CD4-positive, alpha-beta T cell treated with Interferon alpha-2 for 1 hour (primary cell): Measurements from ENCODE around the gene CHMP6.

Experiments
- DNase-seq, 2 donors: peaks; one replicate each; pipeline ENCODE4 v3.0.0-alpha.2; 2020 to 2022

Gene CHMP6

DNA sequence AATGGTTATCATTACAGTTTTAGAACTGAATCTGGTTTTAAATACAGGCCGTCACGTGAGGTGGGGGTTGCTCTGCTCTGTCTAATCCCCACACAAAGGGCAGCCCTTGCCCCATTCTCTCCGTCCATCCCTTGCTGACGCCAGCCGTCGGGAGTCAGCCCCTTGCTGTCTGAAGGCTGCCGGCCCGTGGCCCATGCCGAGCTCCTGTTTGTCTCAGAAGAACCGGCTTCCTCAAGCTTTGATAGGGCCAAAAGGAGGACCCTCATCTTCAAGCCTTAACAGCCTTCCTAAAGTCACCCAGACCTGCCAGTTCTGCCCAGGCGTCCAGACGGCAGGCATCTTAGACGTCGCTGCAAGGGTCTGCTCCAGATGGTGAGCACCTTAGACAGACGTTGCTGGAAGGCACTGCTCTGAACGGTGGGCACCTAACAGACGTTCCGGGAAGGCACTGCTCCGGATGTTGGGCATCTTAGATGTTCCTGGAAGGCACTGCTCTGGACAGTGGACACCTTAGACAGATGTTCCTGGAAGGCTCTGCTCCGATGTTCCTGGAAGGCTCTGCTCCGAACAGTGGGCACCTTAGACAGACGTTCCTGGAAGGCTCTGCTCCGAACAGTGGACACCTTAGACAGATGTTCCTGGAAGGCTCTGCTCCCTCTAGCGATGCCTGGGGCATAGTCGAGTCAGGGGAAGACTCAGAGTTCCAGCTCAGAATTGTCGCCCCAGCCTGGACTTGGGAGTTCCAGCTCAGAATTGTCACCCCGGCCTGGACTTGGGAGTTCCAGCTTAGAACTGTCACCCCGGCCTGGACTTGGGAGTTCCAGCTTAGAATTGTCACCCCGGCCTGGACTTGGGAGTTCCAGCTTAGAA, 35.1 kb upstream of the CHMP6 start:
- DNase-seq = no peak

DNA sequence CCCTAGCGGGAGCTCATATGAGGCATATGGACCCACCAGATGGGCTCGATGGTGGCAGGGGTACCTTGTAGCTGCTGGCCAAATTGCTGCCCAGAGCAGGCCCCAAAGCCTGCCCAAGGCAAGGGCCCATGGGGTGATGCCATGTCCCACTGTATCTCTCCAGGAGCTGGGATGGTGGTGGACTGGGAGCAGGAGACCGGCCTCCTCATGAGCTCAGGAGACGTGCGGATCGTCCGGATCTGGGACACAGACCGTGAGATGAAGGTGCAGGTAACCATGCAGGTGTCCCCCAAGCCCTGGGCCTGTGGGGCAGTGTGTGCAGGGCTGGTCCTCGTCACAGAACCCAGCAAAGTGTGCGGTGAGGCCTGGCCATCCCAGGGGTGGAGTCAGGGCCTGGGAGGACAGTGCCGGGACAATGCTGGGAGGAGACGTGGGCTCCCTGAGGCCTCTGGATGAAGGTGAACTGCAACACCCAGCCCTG, 34.1 kb upstream of the CHMP6 start:
- no peak for DNase-seq

DNA sequence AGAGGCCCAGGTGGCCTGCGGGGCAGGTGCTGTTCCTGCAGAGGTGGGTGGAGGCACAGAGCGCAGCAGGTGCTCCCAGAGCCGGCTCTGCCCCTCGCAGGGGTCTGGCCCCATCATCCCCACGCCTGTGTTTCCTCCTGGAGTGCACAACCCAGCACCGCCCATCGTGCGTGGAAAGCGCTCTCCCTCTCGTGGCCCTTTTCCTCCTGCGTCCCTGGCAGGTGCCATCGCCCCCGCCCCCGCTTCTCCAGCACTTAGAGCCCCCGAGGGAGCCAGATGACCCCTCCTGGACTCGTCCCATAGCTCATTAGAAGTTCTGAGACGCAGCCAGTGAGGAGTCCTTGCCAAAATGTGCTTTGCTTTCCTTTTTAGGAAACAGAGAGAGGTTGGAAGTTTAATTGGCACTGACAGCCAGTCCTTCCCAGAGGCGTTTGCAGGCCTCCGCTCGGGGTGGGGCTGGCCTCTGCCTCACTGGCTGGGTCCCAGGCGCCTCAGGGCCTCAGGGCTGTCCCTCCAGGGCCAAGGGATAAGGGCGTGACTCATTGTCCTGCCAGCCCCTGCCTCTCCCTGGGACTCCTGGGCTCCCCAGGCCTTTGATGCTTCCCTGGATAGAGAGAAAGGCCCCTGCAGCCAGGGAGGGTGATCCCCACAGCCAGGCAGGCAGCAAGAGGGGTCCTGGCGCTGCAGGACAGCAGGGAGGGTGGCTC, 32.2 kb upstream of the CHMP6 start:
- DNase-seq = no peak

DNA sequence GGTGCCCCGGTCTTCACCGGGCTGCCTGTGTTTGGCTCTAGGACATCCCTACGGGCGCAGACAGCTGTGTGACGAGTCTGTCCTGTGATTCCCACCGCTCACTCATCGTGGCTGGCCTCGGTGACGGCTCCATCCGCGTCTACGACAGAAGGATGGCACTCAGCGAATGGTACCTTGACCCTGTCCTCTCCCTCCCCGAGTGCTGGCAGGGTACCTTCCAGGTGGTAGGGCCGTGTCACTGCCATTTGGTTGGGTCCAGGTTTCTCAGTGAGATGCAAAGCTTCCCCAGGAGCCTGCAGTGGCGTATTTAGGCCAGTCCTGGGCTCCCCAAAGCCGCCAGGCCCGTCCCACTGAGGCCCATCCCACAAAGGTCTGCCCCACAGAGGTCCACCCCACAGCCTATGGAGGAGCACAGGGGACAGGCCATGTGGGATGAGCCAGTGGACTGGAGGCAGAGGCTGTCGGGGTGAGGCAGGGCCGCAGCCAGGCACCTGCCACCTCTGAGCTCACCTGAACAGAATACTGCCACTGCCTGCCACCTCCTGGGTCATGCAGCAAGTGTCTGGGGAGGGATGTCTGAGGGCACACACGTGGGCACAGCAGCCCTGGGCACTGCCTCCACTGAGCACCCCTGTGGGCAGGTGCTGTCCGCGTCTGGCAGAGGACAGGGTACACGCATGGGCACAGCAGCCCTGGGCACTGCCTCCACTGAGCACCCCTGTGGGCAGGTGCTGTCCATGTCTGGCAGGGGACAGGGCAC, 31.4 kb upstream of the CHMP6 start:
- DNase-seq = no peak

DNA sequence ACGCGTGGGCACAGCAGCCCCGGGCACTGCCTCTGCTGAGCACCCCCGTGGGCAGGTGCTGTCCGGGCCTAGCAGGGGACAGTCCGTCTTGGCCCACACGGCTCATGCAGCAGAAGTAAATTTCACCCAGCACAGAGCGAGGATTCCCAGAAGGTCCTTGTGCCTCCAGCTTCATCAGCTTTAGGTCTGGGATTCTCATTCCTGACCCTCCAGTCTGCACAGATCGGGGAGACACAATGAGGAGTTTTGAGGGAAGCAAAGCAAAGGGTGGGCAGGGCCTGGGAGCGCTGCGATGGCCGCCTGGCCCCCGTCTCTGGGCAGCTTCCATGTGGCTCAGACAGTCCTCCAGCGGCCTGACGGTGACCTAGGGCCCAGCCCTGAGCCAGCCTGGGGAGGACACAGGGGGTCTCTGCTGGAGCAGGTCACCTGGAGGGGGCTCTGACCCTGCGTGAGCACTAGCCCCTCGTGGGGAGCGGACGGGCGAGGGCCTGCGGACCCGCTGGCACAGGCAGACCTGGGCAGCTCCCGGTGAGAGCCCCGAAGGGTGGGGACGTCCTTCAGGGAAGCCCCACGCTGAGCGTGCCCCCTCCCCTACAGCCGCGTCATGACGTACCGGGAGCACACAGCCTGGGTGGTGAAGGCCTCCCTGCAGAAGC, 30.7 kb upstream of the CHMP6 start:
- no peak for DNase-seq

DNA sequence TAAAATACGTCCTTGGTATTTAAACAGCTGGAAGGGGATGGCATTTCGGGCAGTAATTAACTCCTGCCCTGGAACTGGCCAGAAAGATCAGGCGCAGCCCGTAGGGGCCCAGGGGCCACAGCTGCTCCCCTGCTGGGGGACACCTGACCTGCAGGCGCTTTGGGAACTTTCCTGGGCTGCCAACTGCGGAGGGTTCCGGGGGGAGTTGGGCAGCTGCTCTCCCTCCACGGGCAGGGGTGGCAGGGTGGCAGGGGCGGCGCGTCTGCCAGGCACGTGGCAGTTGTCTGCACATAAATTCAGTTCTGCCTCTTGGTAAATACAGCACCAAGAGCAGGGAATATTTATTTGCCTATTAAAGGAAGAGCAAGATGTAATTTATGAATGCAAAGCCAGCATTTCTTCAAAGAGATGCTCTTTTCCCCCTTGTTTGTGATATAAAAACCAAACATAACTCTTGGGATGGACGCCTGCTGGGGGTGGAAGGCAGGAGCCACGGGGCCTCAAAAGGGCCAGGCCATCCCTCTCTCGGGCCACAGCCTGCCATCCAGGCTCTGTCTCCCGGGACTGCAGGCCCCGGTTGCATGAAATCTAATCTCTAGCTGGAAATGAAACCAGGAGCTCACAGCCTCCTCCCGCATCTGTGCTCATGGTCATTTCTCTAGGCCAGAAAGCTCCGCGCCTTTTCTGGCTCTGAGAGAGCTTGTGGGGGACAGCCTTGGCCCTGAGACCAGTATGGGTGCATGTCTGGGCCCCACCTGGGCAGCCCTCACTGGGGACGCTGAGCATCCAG, 29.9 kb upstream of the CHMP6 start:
- no peak for DNase-seq

DNA sequence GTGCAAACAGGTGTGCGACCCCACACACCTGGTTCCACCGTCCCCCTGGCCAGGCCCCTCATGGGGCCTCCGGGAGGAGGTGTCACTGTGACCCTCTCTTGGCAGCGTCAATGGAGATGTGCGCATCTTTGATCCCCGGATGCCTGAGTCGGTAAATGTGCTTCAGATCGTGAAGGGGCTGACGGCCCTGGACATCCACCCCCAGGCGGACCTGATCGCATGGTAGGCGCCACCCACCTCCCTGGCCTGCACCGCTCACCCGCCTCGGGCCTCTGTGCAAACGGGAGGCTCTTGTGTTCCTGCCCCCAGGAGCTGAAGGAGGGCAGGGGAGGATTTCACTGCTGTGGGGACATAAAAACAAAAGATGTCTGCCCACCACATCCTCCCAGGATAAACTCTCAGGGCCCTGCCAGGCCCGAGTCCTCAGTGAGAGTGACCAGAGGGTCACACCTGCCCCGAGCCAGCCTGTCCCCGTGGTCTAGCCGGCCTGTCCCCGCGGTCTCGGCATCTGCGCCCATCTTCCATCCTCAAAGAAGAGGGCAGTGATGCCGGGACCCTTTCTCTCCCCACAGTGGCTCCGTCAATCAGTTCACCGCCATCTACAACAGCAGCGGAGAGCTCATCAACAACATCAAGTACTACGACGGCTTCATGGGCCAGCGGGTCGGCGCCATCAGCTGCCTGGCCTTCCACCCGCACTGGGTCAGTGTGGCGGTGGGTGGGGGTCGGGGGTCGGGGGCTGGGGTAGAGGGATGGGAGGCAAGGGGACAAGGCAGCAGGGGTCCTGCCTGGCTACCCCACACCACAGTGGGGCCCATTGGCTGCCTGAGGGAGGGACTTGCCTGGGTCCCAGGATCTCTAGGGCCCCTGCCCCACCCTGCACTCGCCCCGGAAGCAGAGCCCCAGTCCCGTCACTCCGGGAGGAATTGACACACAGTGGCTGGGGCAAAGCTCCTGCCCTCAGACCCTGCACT, 29.0 kb upstream of the CHMP6 start:
- no peak for DNase-seq

DNA sequence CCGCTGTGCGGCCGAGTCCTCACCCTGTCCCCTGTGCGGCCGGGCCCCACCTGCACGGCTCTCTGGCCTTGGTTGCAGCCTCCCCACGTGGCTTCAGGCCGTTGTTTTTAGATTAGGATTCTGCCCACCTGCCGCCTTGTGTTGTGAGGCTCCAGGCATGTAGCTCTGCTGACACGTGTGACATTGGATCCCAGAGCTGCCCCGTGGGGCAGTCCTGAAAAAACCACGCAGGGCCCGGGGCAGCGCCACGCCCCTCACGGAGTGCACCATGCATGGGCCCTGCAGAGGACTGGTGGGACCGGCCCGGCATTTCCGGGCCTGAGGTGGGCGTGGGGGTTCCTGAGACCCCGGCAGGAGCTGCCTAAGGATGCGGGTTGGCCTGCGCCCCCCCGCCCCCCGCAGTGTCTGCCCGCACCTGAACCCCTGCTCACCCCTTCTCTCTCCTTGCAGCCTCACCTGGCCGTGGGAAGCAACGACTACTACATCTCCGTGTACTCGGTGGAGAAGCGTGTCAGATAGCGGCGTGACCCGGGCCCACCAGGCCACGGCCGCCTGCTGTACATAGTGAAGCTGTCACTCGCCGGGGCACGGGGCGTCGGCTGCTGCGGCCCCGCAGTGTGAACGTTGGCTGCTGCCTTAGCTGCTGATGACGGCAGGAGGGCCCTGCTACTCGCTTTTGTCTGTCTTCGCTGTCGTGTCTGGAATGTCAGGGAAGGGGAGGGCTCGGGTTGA, 27.7 kb upstream of the CHMP6 start:
- no peak for DNase-seq

DNA sequence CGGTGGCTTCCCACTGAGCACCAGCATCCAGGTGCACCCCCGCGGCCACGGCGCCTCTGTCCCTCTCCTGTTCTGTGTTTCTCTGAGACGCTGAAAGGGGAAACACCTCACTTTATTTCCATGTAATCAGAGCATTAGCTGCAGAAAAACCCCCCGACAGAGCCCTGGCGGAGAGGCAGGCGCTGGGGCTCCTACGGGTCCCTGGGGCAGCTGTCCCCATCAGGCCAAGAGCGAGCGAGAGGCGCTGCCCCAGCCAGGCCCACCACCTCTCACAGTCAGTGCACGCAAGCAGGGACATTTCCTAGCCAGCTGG, 27.1 kb upstream of the CHMP6 start:
- DNase-seq = no peak

DNA sequence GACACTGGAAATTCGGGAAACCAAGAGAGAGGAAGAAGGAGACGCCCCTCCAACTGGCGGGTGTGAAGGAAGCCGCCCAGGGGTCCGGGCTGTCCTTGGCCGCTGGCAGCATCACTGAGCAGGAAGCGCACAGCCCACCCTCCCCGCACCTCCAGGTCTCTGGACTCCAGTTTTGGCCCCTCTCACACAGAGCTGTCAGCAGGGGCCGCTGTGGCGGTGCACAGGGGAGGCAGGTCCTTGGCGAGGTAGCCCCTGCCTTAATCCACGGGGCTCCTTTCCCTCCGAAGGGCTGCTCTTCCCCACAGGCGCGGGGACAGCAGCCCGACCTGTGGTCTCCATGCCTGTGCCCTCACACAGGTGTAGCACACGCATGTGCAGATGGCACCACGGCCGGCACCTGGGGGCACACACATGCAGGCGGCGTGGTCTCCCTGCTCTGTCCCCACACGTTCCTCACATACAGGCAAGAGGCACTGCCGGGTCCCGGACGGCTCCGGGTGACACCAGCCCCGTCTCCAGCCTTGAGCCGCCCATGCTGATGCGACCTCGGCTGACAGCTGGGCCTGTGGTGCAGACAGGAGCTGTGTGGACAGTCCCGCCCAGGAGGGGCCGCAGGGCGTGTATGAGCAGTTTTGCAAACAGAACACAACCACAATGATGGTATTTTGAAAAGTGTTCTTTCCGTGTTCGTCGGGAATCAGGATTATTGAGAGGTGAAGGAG, 26.6 kb upstream of the CHMP6 start:
- no peak for DNase-seq

DNA sequence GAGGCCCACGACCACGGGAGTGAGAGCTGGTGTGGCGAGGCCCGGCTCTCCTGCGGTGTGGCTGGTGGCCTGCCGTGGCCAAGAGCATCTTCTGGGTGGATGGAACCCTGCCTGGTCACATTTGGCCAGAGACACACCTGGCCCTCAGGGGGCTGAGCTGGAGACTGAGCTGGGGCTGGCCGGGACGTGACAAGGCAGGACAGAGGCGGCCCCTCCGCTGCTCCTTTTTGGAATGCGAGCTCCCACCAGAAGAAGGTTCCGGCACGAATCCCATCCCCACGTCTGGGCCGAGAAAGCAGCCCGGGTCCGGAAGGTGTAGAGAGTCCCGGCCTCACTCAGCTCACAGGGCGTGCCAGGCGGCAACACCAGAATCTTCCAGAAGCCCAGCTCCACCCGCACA, 26.0 kb upstream of the CHMP6 start:
- no peak for DNase-seq

DNA sequence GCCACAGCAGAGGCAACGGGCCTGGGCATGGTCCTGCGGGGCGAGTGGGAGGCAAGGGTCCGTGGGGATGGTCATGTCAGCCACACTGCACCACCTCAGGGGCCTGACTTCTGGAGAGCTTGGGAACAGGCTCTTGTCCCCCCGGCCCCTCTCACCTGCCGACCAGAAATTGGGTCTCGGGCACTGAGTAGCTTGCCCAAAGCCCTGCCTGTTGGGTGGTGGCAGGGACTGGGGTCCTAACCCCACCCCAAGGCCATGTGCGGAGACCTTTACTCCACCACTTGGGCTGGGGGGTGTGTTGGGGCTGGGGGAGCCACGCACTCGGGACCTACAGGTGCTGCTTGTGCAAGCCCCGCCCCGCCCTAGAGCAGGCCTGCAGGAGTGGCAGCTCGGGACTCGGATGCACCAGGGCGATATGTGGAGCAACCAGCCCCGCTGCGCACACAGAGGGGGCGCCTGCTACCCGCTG, 24.2 kb upstream of the CHMP6 start:
- no peak for DNase-seq

DNA sequence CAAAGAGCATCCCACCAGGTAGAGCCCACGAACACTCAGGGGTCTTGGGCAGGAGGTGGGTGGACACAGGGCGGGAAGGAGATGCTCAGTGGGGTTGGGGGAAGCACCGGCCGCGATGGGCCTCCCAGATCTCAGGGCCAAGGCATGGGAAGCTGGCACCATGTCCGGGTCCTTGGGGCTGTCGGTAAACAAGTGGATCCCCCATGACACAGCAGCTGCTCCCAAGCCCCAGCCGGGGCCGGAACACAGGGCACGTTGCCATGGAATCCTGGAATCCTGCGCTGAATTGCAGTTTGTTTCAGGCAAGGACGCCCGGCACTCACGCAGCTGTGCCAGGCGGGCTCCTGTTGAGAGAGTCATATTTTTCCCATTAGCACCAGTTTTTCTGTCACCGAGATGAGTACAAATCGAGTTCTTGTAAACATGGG, 23.0 kb upstream of the CHMP6 start:
- DNase-seq = no peak

DNA sequence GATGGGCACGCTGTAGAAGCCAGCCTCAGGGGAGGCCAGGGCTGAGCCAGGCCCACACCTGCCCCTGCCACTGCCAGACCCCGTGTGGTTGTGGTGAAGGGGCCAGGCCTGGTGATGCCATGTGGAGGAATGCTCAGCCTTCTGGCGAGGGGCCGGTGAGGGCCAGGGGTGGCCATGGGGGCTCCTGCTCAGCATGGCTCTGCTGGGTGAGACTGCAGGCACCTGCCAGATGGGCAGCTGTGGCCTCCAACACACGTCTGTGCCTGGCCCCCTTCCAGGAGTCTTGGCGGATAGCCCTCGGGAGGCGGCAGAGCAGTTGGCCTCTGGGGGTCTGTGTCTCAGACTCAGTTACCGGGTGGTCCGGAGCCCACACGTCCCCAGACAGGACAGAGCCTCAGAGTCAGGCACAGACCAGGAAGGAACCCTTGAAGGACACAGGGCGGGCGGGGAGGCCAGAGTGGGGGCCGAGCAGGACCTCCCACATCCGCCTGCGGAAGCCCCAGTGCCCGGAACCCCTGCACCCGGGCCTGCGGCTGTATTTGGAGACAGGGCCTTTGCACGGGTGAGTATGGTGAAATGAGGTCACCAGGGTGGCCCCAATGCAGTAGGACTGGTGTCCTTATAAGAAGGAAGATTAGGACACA, 22.5 kb upstream of the CHMP6 start:
- DNase-seq = no peak

DNA sequence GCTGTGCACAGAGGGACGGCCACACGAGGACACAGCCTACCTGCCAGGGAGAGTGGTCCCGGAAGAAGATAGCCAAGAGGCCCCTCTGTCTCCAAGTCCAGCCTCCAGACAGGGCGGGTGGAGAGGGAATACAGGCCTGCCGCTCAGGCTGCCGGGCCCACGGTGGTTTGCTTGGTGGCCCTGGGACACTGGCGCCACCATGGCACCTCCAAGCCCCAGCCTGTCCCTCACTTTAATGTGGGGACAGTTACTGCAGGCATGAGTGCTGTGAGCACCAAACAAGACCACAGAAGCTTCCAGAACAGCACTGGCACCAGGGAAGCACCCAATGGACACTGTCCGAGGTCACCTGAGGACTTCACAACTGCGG, 22.0 kb upstream of the CHMP6 start:
- DNase-seq = no peak

DNA sequence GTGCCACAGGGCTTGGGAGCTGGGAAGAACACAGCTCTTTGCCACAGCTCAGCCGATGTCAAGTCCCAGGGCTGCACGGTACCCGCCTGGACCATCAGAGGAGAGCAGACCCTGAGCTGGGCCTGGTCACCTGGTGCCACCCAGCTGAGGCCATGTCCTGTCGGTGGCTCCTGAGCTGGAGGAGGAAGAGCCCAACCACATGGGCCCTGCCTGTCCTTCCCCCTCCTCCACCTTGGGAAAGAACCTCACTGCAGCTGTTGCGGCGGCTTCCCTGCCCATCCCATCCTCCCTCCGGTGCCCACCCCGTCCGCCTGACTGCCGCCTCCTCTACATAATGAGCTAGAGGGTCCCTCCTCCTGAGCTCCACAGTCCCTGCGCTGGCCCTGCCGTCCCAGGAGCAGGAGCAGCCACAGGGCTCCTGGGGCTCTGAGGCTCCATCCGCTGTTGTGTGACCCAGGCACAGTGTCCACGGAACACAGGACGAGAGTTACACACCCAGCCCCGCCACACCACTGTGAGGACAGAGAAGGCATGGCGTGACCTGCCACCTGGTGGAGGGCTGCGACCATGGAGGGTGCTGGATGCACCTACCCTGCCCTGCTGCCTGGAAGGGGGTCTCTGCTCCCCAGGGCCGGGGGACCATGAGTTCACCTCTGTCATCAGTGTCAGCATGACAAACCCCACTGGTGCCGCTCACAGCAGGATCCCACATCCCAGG, 21.4 kb upstream of the CHMP6 start:
- DNase-seq = peak; percentile 46 to 51

DNA sequence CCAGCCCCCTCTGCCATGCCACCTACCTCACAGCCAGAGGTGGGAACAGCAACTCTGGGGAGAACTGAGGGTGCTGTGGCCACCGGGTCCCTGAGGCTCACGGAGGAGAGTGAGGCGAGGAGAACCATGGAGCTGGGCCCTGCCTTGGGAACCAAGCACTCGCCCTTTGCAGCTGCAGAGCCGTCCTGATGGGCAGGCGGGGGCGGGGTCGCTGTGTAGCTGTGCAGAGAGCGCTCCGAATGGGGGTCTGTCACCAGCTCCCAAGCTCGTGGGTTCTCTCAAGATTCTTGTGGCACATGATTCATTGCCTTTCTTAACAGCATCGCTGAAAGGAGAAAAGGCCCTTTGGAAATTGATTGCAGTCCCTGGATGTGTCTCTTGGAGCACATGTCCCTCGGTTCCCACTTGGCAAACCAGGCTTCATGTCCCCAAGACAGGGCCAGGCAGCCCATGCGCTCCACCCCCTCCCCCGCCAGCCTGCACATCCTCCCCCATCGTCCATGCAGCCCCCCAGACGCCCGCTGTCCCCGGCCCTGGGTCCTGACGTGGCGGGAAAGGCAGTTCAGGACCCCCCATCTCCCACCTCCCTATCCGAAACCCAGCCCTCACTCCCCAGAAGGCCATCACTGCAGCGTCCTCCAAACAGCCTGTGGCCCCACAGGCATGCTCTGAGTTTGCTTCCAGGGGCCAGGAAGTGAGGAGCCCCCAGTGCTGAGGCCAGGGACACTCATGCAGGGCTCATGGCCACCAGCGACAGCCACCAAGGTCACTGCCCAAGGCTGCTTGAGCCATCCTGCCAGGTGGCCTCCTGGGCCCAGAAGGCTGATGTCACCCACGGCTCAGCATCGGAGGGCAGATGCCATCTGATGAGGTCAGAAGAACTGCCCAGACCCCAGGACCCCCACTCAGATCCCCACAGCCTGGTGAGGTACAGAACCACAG, 20.6 kb upstream of the CHMP6 start:
- no peak for DNase-seq
